GM12878 (cell line): ENCODE measurements around the gene KRR1. TPM values are rescaled to one million over a fixed set of nuclear protein-coding genes. Genes with fewer than 3 reads are reported as not detected.

Experiments
- ATAC-seq: fragments of 200-7000 bp; cut with Tn5 transposase; 3 replicates; pipeline ENCODE4 v1.9.1; 2020; ENCODE audit warnings: mild to moderate bottlenecking, moderate library complexity
- BruUV-seq: library from RNA; stranded (reverse); fragments of 400-500 nt; replicated peaks from 2 replicates; lab custom pipeline; 2021; lab: Mats Ljungman, UMichigan
- CTCF ChIA-PET: fragments of 300-600 bp; sonication (Branson Sonifier 250); formaldehyde crosslinking; extraction: SDS; loops from one replicate; lab custom pipeline; 2021; ENCODE audit warnings: inconsistent platforms; lab: Yijun Ruan, JAX
- POLR2A ChIA-PET: fragments of 350-600 bp; formaldehyde crosslinking; extraction: SDS; loops from one replicate; lab custom pipeline; 2021; ENCODE audit warnings: inconsistent platforms; lab: Charles Lee
- RAD21 ChIA-PET: fragments of 300-600 bp; sonication (Branson Sonifier 250); formaldehyde crosslinking; loops from one replicate; lab custom pipeline; 2023; ENCODE audit warnings: antibody characterized with exemption; ENCODE audit not compliant: unreplicated experiment; lab: Charles Lee
- SMC1A ChIA-PET: fragments of 300-600 bp; sonication (Branson Sonifier 250); formaldehyde crosslinking; loops from one replicate; lab custom pipeline; 2023; ENCODE audit not compliant: unreplicated experiment, uncharacterized antibody; lab: Charles Lee
- DNase-seq: peaks from one replicate; pipeline ENCODE4 v3.0.0-alpha.2; 2011; ENCODE audit warnings: low read depth, low spot score
- FAIRE-seq: peaks from 3 replicates; lab custom pipeline; 2011; peaks lifted over from hg19 to GRCh38; lab: Jason Lieb, UNC
- H2AFZ ChIP-seq: 2 replicates; pipeline ENCODE4 v1.6.0; 2011; ENCODE audit warnings: low read depth, low read length, control low read depth; ENCODE audit not compliant: control insufficient read depth
- H3K27ac ChIP-seq: 2 replicates; pipeline ENCODE4 v1.5.1; 2011; ENCODE audit warnings: control low read depth; ENCODE audit not compliant: control insufficient read depth, insufficient read depth
- H3K27me3 ChIP-seq, 2 experiments: replicated peaks in 1 of 2; 2 replicates each; pipeline versions ENCODE4 v1.6.0 to v1.6.1; 2011; ENCODE audit warnings: low read length in 1 of 2; ENCODE audit not compliant: control insufficient read depth in 2 of 2, insufficient read depth in 2 of 2
- H3K36me3 ChIP-seq, 2 experiments: 2 replicates each; pipeline ENCODE4 v1.5.1; 2011; ENCODE audit warnings: low read length in 1 of 2; ENCODE audit not compliant: control insufficient read depth in 2 of 2, insufficient read depth in 2 of 2
- H3K4me1 ChIP-seq: 2 replicates; pipeline ENCODE4 v1.6.1; 2011; ENCODE audit warnings: mild to moderate bottlenecking, low read length, moderate library complexity, mixed read lengths; ENCODE audit not compliant: control insufficient read depth, insufficient read depth
- H3K4me2 ChIP-seq: 2 replicates; pipeline ENCODE4 v1.6.0; 2011; ENCODE audit warnings: control low read depth; ENCODE audit not compliant: control insufficient read depth, insufficient read depth
- H3K4me3 ChIP-seq: fragments of 200-600 bp; sonication (generic); 2 replicates; pipeline ENCODE4 v1.5.1; 2016
- H3K79me2 ChIP-seq: 2 replicates; pipeline ENCODE4 v1.6.0; 2011; ENCODE audit warnings: low read length; ENCODE audit not compliant: control insufficient read depth, insufficient read depth
- H3K9ac ChIP-seq: 2 replicates; pipeline ENCODE4 v1.8.0; 2011; ENCODE audit warnings: low read length, control low read depth, mixed read lengths; ENCODE audit not compliant: control insufficient read depth, insufficient read depth
- H3K9me3 ChIP-seq: replicated peaks from 3 replicates; pipeline ENCODE4 v1.5.1; 2011; ENCODE audit warnings: mild to moderate bottlenecking, low read length; ENCODE audit not compliant: control insufficient read depth, insufficient read depth
- H4K20me1 ChIP-seq: 2 replicates; pipeline ENCODE4 v1.6.0; 2011; ENCODE audit not compliant: control insufficient read depth, insufficient read depth
- ATF7 ChIP-seq: fragments of 450-650 bp; IDR thresholded peaks from 2 replicates; pipeline ENCODE4 v1.6.1; 2016; ENCODE audit warnings: low read depth, mild to moderate bottlenecking
- BHLHE40 ChIP-seq, 2 experiments: fragments of 450-650 bp in 1 of 2; IDR thresholded peaks; 2 replicates each; pipeline ENCODE4 v1.6.1; 2011 to 2017; ENCODE audit warnings: low read depth in 2 of 2, borderline replicate concordance in 1 of 2, improper control_type of control experiment in 1 of 2, low read length in 1 of 2, mild to moderate bottlenecking in 1 of 2
- NKRF ChIP-seq: fragments of 450-650 bp; conservative IDR thresholded peaks from 2 replicates; pipeline ENCODE4 v1.6.1; 2017; ENCODE audit warnings: mild to moderate bottlenecking, moderate library complexity
- PRDM15 ChIP-seq: fragments of 450-650 bp; formaldehyde crosslinking; IDR thresholded peaks from 2 replicates; pipeline ENCODE4 v1.4.0; 2020; ENCODE audit warnings: mild to moderate bottlenecking, moderate library complexity
- SMARCA5 ChIP-seq: fragments of 450-650 bp; IDR thresholded peaks from 2 replicates; pipeline ENCODE4 v1.6.1; 2017; ENCODE audit warnings: mild to moderate bottlenecking
- SMC3 ChIP-seq: IDR thresholded peaks from 2 replicates; pipeline ENCODE4 v1.6.1; 2011; ENCODE audit warnings: low read length, improper control_type of control experiment, borderline replicate concordance
- USF1 ChIP-seq: IDR thresholded peaks from 2 replicates; pipeline ENCODE4 v1.6.1; 2011; ENCODE audit warnings: borderline replicate concordance, low read depth, mild to moderate bottlenecking, moderate library complexity, mixed read lengths, low read length; ENCODE audit not compliant: insufficient read depth; ENCODE audit errors: extremely low read length
- ZZZ3 ChIP-seq: IDR thresholded peaks from 2 replicates; pipeline ENCODE4 v1.6.1; 2011; ENCODE audit warnings: low read depth; ENCODE audit not compliant: control insufficient read depth, insufficient read length
- WGBS: methylation state at CpG from one replicate; pipeline ENCODE4 v1.1.6; 2016; ENCODE audit warnings: low lambda C conversion rate; ENCODE audit not compliant: insufficient replicate concordance, insufficient coverage; ENCODE audit errors: missing lambda C conversion rate; 5-methylcytosine and 5-hydroxymethylcytosine counted together
- in situ Hi-C: fragments of 300-500 bp; cut with MboI; formaldehyde crosslinking; loops from 9 replicates; pipeline ENCODE4 v1.14.3; 2018; ENCODE audit warnings: mixed read lengths
- intact Hi-C: fragments of 100-400 bp; cut with micrococcal nuclease; formaldehyde crosslinking; loops from one replicate; pipeline ENCODE4 v1.14.2; 2022; ENCODE audit not compliant: unreplicated experiment
- polyA plus RNA-seq, 11 experiments: library from polyadenylated mRNA; depleted of rRNA in 4 of 11; unstranded in 6 of 11; stranded (reverse) in 5 of 11; fragments of >200 nt; fragmentation: Nextera tagmentation in 4 of 11; fragmentation: Illumina TruSeq in 1 of 11; extraction: Ambion mirVana in 4 of 11; extraction: Trizol in 1 of 11; gene quantifications; 1 replicate in 1 of 11; 2 replicates in 10 of 11; pipeline versions ENCODE4 v1.2.1 to v1.2.3, GENCODE V29; 2011 to 2016; ENCODE audit warnings: inconsistent platforms in 2 of 11, missing spikeins in 2 of 11, low read depth in 1 of 11
- total RNA-seq, 4 experiments: library from RNA; depleted of rRNA in 3 of 4; stranded (reverse); fragments of >200 nt in 3 of 4; fragmentation: Illumina TruSeq in 1 of 4; extraction: Trizol in 1 of 4; gene quantifications; 2 replicates each; pipeline versions ENCODE4 v1.2.1 to v1.2.3, GENCODE V29; 2013 to 2021

KRR1 gene
- total and polyA plus RNA-seq, 10 of the 15 experiments (the other 5 are each of a cell fraction or from before 2014, with no cell fraction given), result 29.6 to 103 (median 75.3) TPM

GRCh38 chr12:75503459-75503858, 8.0 kb downstream of the KRR1 start:
- H3K27ac ChIP-seq, result no peak overlapping the region
- no peak for TF ChIP-seq USF1
- no peak for TF ChIP-seq SMC3
- no peak for TF ChIP-seq ZZZ3
- no peak for TF ChIP-seq ATF7
- TF ChIP-seq PRDM15 (CRISPR knock-in tag), result no peak
- no peak for TF ChIP-seq SMARCA5
- no peak for TF ChIP-seq BHLHE40 (IDR thresholded peaks at IDR 0.05; ENCODE audit: borderline replicate concordance in 1 of 2, low read depth in 2 of 2, low read length in 1 of 2)
- TF ChIP-seq NKRF, result no peak
- no peak for FAIRE-seq
- H3K27me3 ChIP-seq, result no peaks in the 10 kb centered on the region
- ChIA-PET SMC1A (interaction anchor here (0.7 to 13.8 kb wide), 3 partner anchors 21 to 171 kb away, joined by 3 to 151 read pairs (median 19); partner anchors contain the start of genes GLIPR1 and GLIPR1L1), RAD21 (interaction anchor here (2.5 to 3.6 kb wide), 3 partner anchors 19 to 170 kb away, joined by 17 to 32 read pairs (median 18); partner anchors contain the start of genes GLIPR1L1 and GLIPR1L2), CTCF (interaction anchor here (1.0 to 11.7 kb wide), 6 partner anchors 19 to 676 kb away, joined by 3 to 235 read pairs (median 10); partner anchors contain the start of genes CAPS2, GLIPR1 and GLIPR1L1), POLR2A (no interaction called here)
- no peak for DNase-seq
- H3K9ac ChIP-seq, result no peak overlapping the region
- no peak for ATAC-seq
- H3K79me2 ChIP-seq, result peaks cover 11% of the 10 kb centered on the region
- no peak overlapping the region for H2AFZ ChIP-seq
- H3K4me3 ChIP-seq, result no peak overlapping the region
- no TSS peak for BruUV-seq
- intact Hi-C loops, result no loop called here
- in situ Hi-C loops, result loop anchor here (5.0 kb wide), 1 partner anchor 171 kb away; the partner anchor contains the start of genes CAPS2 and GLIPR1L1
- H4K20me1 ChIP-seq, result no peaks in the 10 kb centered on the region
- WGBS, result 64% methylated on average over 3 of the region's 3 CpGs
- H3K9me3 ChIP-seq, result no peaks in the 10 kb centered on the region
- H3K36me3 ChIP-seq, result peaks cover 0 to 38% of the 10 kb centered on the region in 2 experiments; a peak in 2 of 4 replicates
- no peak overlapping the region for H3K4me2 ChIP-seq
- no peaks in the 10 kb centered on the region for H3K4me1 ChIP-seq
